Stimulated activated CD8-positive, alpha-beta memory T cell treated with anti-CD3 and anti-CD28 coated beads, Interleukin-4, amount 100 ng/mL, for 1 hour (primary cell): ENCODE results near the gene SSNA1.

ENCODE experiments used
- DNase-seq, 2 donors: peaks; one replicate each; pipeline ENCODE4 v3.0.0-alpha.2; 2020; ENCODE audit warnings: low read depth in 2 of 2, low spot score in 1 of 2

SSNA1 gene

GRCh38 chr9:137152844-137153405, 35.6 kb upstream of the SSNA1 start:
- DNase-seq, result no peak

- DNase-seq, result peak; percentile 26 to 41
These were observed 31.7 kb upstream of the SSNA1 start for GRCh38 chr9:137156567-137157375.

GRCh38 chr9:137157618-137158415, 30.7 kb upstream of the SSNA1 start:
- DNase-seq, result no peak

- no peak for DNase-seq
These were observed 29.9 kb upstream of the SSNA1 start for GRCh38 chr9:137158625-137159024.

- DNase-seq, result no peak
These were observed 29.1 kb upstream of the SSNA1 start for GRCh38 chr9:137159105-137160053.

GRCh38 chr9:137160054-137160425, 28.4 kb upstream of the SSNA1 start:
- no peak for DNase-seq

- no peak for DNase-seq
These were observed 27.5 kb upstream of the SSNA1 start for GRCh38 chr9:137160716-137161557.

- DNase-seq, result no peak
These were observed 26.7 kb upstream of the SSNA1 start for GRCh38 chr9:137161558-137162486.

GRCh38 chr9:137162505-137163364, 25.7 kb upstream of the SSNA1 start:
- no peak for DNase-seq

GRCh38 chr9:137163365-137163715, 25.1 kb upstream of the SSNA1 start:
- DNase-seq, result no peak

GRCh38 chr9:137163805-137164204, 24.7 kb upstream of the SSNA1 start:
- no peak for DNase-seq

GRCh38 chr9:137164370-137165249, 23.9 kb upstream of the SSNA1 start:
- DNase-seq, result no peak

GRCh38 chr9:137165250-137165836, 23.1 kb upstream of the SSNA1 start:
- DNase-seq, result no peak

GRCh38 chr9:137166380-137167229, 21.9 kb upstream of the SSNA1 start:
- no peak for DNase-seq

GRCh38 chr9:137167277-137167746, 21.2 kb upstream of the SSNA1 start:
- DNase-seq, result no peak
